HTERT RPE-1 (cell line): ENCODE measurements around the gene TCEAL8.
"Not testable (repeated sequence)": the region's sequence is repeated elsewhere in the genome, so short reads cannot be mapped to it uniquely, and the experiment has no call there.

Experiments
- in situ Hi-C: fragments of 300-500 bp; cut with MboI; formaldehyde crosslinking; loops from 4 replicates; pipeline ENCODE4 v1.14.3; 2020; ENCODE audit warnings: low sequenced_read_pairs

The TCEAL8 gene, protein sequence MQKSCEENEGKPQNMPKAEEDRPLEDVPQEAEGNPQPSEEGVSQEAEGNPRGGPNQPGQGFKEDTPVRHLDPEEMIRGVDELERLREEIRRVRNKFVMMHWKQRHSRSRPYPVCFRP

GRCh38 chrX:103254921-103255493, at the start of gene TCEAL8:
Gene TCEAL8 (minus strand): TSS chrX:103255155. CDS start chrX:103253979, 1,176 bp downstream.
- in situ Hi-C loops: no loop called here

GRCh38 chrX:103304705-103305104, 49.8 kb upstream of the TCEAL8 start:
- in situ Hi-C loops: no loop called here

- in situ Hi-C loops: no loop called here
Measured at GRCh38 chrX:103293118-103293517, 38.2 kb upstream of the TCEAL8 start.

DNA sequence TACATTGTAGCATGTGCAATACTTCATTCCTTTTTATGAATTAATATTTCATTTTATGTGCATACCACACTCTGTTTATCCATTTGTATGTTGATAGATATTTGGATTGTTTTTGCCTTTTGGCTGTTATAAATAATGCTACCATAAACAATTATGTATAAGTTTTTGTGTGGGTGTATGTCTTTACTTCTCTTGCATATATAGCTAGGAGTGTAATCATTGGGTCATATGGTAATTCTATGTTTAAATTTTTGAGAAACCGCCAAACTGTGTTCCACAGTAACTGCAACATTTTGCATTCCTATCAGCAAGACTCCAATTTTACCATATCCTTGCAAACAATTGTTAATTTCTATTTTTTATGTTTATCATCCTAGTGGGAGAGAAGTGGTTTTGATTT, 24.7 kb upstream of the TCEAL8 start:
- in situ Hi-C loops: no loop called here

GRCh38 chrX:103276581-103277002, 21.6 kb upstream of the TCEAL8 start, which contains the start of gene TCEAL5:
Gene TCEAL5 (minus strand): TSS chrX:103276750. CDS start chrX:103274563, 2,187 bp downstream.
- in situ Hi-C loops: no loop called here

DNA sequence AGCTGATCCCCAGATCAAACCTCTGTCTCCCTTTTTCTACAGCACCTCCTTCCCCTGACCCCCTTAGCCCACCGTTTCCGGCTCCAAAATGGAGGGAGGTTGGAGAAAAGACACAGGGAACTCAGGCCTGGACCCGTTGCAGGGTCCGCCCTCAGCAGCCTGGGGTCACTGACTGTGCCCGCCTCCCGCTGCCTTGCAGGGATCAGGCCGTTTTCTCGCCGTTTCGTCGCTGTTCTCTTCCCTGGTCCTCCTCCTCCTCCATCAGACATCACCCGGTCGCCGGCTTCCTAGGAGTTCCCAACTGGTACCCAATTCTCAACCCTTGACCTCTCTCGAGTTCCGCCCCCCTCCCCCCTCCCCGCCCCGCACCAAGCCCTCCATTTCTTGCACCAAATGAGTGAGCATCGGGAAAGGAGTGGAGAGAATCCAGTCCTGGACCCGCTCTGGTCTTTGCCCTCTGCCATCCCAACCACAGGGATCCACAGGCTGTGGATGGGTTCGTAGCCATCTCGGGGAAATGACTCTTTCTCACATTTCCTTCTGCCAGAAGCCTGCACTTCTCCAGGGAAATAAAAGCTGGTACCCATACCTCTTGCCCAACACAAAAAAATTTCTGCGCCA, 21.1 kb upstream of the TCEAL8 start:
- in situ Hi-C loops: no loop called here

GRCh38 chrX:103274284-103274683, 19.3 kb upstream of the TCEAL8 start:
- in situ Hi-C loops: no loop called here

DNA sequence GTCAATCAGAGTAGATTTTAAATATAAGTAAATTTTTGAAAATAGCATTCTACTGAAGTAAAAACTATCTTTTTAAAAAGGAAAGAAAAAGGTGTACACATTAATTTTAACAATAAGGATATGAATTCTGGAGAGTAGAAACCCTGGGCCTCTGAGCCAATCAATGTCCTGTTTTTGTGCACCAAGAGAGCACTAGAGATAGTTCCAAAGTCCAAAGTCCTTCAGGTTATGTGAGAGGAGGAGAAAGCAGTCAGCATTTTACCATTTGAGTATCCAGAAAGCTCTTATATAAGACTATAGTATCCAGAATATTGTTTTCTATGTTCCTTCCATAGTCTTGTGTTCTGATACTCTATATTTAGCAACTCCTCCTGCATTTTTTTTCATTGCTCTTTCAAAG, 3.3 kb upstream of the TCEAL8 start:
- in situ Hi-C loops: no loop called here

DNA sequence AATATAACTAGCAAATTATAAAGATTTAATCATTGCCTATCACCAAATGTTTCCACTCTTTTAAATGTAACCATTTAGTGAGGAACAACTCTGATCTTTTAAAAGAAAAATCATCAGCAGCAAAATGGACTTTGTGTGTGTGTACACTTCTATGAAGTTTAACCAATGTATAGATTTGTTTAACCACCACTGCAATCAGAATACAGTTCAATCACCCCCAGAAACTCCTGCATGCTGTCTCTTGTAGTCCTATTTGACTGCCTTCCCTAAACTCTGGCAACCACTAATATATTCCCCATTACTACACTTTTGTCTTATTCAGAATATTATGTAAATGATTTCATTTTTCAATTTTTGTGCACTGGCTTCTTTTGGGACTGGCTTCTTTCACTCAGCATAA, 1.7 kb upstream of the TCEAL8 start:
- in situ Hi-C loops: no loop called here

DNA sequence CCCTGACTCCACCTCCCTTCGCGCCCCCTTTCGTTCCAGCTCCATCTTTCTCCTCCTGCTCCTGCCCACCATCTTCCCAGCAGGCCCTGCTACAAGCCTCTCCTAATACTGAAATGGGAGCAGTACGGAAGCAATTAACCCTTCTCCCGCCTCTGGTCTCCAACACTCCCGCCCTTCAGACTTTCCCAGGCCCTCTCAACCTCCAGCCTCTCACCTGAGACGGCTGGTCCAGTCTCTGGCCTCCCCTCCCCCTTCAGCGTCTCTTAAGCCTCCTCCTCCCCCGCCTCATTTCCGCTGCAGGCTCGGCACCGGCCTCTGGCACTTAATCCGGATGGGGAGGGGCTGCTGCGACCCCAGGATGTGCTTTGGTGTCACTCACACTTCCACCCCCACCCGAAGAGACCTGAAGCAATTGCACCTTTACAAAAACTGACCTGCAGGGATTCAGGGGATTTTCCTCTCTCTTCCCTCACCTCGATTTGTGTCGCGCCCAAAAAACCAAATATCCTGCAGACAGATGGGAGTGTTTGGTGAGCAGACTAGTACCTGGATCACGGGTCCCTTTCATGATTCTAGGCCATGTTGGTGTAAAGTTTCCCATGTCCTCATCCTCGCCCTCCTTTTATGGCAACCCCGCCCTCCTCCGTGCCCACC, 657 bp downstream of the TCEAL8 start:
- in situ Hi-C loops: no loop called here

GRCh38 chrX:103253608-103254007, 1.3 kb downstream of the TCEAL8 start:
- in situ Hi-C loops: no loop called here

DNA sequence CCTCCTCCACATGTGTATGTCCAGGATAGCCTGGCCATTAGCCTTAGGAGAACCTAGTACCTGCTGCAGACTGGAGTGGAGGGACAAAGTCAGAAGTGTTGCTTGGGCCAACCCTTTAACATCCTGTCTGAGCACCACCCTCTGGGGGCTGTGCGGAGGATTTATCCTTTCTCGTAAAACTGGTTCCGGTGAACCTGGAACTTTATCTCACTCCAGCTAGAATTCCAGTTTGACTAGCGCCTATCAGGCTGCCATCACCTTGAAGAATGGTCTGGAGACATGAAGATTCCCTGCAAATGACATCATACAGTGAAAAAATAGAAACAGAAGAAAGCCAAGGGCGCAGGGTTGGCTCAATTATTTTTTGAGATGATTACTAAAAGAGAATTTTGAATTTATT, 4.0 kb downstream of the TCEAL8 start:
- in situ Hi-C loops: no loop called here

DNA sequence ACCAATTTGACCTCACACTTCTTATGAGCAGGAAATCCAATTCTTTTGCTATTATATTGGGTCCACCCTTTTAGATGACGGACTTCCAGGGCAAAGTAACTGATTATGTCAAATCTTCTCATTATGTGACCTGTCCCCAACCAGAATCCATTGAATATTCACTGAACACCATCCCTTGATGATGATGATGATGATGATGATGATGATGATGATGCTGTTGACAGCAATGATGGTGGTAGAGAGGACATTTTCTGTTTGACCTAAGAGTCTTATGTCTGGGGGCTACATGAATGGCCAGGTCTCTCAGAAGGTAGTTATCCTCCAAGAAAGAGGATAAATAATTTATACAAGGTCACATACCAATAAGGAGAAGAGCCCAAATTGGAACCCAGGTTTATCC, 5.2 kb downstream of the TCEAL8 start:
- in situ Hi-C loops: no loop called here

- in situ Hi-C loops: no loop called here
Measured at GRCh38 chrX:103248553-103248952, 6.4 kb downstream of the TCEAL8 start.

DNA sequence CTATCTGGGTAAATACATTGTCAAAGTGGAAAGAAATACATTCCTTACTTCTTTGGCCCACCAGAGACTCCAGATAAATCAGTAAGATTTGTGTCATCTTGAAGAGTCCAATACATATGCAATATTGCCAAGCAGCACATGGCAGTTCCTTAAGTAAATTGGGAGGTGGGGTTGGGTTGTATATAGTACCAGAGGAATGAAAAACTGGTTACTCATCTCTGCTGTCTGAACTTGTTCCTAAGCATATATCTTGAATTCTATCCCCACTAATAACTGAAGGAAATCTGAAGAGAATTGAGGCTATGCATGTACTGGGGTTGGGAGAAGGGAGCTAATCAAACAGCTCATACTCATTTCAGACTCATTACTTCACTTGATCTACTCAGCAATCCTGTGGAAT, 14.8 kb downstream of the TCEAL8 start:
- in situ Hi-C loops: no loop called here

DNA sequence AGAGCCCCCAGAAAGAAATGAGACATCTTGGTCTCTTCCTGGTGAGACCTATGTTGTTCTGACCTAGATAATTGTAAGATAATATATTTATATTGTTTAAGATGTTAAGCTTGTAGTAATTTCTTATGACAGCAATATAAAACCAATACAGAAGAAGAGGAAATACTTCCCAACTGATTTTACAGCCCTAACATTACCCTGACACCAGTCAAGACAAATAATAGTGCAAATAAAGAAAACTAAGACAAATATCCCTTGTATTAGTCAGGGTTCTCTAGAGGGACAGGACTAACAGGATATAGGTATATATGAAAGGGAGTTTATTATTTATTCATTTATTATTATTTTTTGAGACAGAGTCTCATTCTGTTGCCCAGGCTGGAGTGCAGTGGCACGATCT, 18.7 kb downstream of the TCEAL8 start:
- in situ Hi-C loops: no loop called here

GRCh38 chrX:103235608-103236007, 19.3 kb downstream of the TCEAL8 start:
- in situ Hi-C loops: not testable (repeated sequence)

GRCh38 chrX:103234869-103235268, 20.1 kb downstream of the TCEAL8 start:
- in situ Hi-C loops: no loop called here

- in situ Hi-C loops: no loop called here
Measured at GRCh38 chrX:103233263-103233662, 21.7 kb downstream of the TCEAL8 start.

DNA sequence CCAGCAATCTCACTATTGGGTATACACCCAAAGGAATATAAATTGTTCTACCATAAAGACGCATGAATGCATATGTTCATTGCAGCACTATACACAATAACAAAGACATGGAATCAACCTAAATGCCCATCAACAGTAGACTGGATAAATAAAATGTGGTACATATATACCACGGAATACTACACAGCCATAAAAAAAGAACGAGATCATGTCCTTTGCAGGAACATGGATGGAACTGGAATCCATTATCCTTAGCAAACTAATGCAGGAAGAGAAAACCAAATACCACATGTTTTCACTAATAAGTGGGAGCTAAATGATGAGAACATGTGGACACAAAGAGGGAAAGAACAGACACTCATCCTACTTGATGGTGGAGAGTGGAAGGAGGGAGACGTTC, 29.0 kb downstream of the TCEAL8 start:
- in situ Hi-C loops: not testable (repeated sequence)

DNA sequence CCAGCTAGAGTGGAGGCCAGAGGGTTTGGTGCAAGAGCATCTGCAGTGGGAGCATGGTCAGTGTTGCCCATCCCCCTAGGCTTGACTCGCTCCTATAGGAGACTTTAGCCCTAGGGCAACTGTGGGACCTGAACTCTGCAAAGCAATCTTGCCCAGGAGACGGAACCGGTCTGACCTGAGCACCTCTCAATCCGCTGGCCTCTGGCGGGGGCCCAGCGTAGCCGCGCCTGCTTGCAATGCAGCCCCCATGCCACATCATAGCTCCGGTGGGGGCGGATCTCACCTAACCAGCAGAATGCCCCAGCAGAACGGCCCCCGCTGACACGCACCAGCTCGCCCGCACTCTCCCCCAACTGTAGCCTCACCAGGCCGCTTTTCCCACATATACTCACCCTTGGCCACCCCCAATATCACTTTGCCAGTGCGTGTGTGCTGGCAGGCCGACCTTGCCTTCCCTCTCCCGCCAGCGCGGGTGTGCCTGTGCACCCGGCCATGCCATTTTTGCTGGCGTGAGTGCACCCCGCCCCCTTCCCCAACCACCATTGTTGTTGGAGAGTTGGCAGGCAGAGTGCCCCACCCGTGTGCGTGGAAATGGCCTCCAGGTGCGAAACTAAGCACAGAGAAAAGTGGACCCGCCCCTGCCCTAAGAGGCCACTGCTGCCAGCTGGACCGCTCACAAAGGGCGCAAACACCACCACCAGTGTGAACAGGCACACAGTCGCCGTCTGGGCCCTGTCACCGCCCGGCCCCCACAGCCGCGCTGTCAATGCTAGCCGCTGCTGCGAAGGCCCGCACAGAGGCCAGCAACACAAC, 34.2 kb downstream of the TCEAL8 start:
- in situ Hi-C loops: no loop called here
